Daoy (cell line): Measurements from ENCODE around the gene ZCCHC14. TPM values are rescaled to one million over a fixed set of nuclear protein-coding genes. Genes with fewer than 3 reads are reported as not detected.

Source experiments
- DNase-seq: peaks from one replicate; pipeline ENCODE4 v3.0.0-alpha.2; 2015; ENCODE audit warnings: low read depth
- total RNA-seq: library from RNA; depleted of rRNA; stranded (reverse); fragments of >200 nt; shearing (Covaris generic); gene quantifications from 2 replicates; pipeline ENCODE4 v1.2.3, GENCODE V29; 2014

The ZCCHC14 gene
- total RNA-seq, 1 experiment from 2014 or later, result 4.2 TPM

GRCh38 chr16:87457709-87458423, 35.0 kb downstream of the ZCCHC14 start:
- peak; percentile 92 for DNase-seq

DNA sequence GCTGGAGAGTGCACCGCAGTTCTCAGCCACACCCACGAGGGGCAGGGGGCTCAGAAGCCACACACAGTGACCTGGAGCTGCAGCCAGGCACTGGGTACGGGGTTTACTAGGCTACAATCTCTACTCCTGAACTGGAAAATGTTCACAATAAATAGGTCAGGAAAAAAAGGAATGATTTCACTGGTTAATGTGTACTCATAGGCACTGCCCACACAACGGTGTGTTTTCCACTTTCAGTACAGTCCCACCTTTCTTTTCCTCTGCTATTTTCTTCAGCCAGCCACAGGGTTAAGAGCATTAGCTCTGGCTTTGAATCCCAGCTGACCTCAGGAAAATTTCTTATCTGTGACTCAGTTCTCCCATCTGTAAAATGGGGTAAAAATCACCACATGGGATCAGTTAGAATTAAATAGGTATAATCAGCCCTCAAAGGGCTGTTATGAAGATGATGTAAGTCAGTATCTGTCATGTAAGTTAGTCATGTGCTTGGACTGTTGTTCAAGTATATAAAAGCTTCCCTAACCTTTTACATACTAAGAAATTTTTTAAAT, 35.7 kb downstream of the ZCCHC14 start:
- peak; percentile 20 for DNase-seq

GRCh38 chr16:87454391-87454790, 38.4 kb downstream of the ZCCHC14 start:
- DNase-seq, result no peak

DNA sequence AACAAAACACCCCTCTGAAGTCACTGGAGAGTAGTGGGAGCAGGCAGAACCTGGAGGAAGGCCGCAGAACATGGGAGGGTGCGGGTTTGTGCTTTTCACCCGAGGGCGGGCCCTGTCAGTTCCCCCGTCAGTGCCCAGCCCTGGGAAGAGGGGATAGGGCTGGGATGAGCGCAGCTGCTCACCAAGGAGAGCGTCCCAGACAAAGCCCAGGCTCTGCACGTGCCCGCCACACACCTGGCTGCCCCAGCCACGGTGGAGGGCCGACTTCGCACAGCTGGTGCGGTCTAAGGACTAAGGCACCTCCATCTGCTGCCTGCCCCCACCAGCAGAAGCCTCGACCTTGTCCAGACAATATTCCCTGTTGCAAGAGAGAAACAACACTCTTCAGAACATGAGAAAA, 39.5 kb downstream of the ZCCHC14 start:
- no peak for DNase-seq

- DNase-seq, result no peak
Measured at GRCh38 chr16:87451563-87452210, 41.1 kb downstream of the ZCCHC14 start.

GRCh38 chr16:87448866-87449265, 44.0 kb downstream of the ZCCHC14 start:
- DNase-seq, result no peak

- no peak for DNase-seq
Measured at GRCh38 chr16:87447323-87447722, 45.5 kb downstream of the ZCCHC14 start.

DNA sequence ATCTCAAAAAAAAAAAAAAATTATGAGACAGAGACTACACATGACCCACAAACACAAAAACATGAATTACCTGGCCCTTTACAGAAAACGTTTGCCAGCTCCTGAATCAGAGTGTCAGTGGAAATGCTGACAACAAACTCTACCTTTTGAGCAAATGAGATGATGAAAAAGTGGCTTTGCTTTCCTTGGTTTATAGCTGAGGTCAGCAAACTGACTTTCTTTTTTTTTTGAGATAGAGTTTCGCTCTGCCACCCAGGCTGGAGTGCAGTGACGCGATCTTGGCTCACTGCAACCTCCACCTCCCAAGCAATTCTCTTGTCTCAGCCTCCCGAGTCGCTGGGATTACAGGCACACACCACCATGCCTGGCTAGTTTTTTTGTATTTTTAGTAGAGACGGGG, 46.3 kb downstream of the ZCCHC14 start:
- no peak for DNase-seq

DNA sequence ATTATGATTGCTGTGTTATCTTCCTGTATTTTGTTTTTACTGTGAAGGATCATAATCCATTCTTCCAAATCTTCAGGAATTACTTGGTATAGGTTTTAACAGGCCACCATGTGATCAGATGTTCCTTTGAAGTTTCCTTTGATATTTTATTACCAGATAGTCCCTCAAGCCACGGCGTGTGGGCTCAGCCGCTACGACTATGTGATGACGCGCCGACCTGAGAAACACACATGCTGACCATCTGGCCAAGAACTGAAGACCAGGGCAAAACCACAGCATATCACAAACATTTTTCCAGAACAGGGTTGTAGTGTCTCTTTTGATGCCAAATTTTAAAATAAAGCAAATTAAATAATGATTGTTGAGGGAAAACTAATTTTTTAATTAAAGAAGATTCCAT, 47.3 kb downstream of the ZCCHC14 start:
- DNase-seq, result no peak

DNA sequence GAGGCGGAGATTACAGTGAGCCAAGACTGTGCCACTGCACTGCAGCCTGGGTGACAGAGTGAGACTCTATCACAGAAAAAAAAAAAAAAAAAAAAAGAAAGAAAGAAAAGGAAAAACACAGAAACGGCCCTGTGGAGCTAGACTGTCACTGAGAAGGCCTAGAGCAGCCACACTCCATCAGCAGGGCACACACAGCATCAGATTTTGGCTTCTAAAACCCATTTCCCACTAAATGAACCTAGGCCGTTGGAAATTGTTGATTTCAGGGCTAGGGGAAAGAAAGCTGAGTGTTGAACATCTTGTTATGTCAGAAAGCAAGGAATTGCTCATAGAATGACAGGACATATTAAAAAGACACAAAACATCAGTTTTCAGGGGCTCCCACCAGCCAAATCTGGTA, 48.9 kb downstream of the ZCCHC14 start:
- no peak for DNase-seq

DNA sequence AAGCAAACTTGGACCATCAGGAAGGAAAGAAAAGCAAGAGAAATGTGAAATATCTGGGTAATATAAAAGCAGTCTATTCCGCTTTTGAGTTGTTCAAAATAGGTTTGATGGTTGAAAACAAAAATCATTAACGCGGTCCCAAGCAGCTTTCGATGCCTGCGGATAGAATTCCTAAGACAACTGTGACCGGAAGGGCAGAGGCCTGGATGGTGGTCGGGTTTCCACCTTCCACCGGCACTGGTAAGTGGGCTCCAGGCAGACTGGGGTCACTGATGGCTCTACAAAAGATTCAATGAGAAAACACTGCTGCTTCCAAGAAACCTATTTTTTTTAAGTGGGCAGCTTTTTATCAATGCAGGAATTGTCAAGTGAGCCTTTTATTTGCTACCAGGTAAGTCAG, 49.8 kb downstream of the ZCCHC14 start:
- DNase-seq, result no peak

- no peak for DNase-seq
Measured at GRCh38 chr16:87442581-87442966, 50.2 kb downstream of the ZCCHC14 start.

- DNase-seq, result no peak
Measured at GRCh38 chr16:87441886-87442580, 50.8 kb downstream of the ZCCHC14 start.

- no peak for DNase-seq
Measured at GRCh38 chr16:87439926-87440325, 52.9 kb downstream of the ZCCHC14 start.

DNA sequence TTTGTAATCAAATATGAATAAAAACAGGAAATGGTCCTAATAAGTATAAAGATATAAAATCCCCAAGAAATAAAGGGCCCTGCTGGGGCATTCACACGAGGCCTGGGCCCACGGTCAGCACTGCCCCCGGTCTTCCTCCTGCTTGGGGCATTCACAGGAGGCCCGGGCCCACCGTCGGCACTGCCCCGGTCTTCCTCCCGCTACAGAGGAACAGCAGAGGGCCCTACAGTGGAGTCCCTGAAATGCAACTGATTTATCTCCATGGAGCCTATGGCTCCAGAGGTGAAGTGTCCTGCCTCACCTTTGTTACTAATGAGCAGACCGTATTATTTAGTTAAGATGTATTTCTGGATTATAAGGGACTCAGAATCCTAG, 54.2 kb downstream of the ZCCHC14 start:
- DNase-seq, result no peak

DNA sequence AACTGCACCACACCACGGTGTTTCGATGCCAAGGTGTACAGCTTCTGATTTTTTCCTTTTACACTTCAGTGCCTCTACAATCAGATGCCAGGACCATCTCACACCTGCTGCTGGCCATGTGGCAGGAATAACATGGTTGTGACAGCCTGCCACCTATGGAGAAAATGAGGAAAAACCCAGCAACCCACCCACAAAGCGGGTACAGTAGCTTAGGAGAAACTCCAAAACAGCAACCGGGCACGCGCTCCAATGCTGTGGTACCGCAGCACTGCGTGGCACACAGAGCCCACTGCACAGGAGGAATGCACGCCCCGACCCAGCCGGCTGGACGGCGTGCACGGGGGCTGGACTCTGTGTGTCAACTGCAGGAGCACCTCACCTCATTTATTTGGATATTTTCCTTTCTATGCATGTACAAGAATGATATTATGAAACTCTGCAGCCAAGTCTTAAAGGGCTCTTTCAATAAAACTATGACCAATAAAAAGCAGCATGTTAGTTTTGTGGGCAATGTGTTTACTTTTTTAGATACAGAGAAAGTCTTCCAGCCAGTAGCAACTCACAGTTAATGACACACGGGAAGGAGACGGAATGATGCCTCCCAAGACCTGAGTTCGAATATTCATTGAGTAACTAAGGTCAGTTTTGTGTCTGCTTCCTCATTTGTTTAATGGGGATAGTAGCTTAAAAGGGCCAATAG, 54.8 kb downstream of the ZCCHC14 start:
- DNase-seq, result no peak

DNA sequence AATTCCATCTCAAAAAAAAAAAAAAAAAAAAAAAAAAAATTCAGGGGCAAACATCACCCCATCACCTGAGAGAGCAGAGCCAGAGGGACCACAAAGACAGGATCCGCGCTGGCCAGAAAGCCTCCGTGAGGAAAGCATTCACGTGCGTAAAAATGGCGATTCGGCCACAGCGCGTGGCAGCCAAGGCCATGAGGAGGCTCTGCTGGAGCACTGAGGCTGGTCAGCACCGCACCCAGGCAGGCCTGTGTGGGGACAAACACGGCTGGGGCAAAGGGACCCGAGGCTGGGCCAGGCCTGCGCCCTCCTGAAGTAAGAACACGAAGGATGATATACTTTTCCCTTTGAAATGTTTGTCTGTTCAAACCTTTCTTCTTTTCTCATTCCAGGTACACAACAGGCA, 55.5 kb downstream of the ZCCHC14 start:
- DNase-seq, result no peak

DNA sequence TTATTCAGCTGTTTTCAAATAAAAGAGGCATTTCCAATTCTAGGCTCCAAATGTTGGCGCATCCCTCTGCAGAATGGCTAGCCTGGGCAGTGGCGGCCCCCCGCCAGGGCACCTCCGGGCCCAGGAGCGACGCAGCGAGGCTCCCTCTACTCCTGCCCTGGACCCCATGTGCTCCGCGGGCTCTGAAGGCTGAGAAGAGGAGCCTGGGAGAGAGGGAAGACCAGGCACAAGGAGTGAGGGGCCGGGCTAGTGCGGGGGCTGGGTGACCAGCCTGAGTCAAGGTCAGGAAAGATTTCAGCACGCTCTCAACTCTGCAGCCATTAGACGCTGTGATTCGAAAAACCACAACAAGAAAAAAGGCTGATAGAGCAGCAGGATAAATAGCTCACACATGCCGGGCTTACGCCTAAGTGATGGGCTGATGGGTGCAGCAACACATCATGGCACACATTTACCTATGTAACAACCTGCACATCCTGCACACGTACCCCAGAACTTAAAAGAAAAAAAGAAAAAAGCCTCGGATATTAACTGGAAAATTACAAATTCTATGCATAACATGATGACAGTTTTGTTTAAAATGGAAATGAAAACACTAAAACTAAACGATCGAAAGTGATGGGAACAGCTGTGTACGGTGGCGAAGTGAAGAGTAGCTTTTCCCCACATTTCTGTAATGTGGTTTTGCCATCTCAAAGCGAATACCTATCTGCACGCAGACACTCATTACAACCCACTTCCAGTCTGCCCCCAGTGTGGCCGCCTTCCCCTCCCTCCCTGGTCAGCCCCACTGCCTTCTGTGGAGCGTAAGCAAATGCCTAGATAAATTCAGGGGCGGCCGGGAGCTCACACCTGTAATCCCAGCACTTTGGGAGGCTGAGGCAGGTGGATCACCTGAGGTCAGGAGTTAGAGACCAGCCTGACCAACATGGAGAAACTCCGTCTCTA, 56.3 kb downstream of the ZCCHC14 start:
- peak; percentile 64 for DNase-seq

DNA sequence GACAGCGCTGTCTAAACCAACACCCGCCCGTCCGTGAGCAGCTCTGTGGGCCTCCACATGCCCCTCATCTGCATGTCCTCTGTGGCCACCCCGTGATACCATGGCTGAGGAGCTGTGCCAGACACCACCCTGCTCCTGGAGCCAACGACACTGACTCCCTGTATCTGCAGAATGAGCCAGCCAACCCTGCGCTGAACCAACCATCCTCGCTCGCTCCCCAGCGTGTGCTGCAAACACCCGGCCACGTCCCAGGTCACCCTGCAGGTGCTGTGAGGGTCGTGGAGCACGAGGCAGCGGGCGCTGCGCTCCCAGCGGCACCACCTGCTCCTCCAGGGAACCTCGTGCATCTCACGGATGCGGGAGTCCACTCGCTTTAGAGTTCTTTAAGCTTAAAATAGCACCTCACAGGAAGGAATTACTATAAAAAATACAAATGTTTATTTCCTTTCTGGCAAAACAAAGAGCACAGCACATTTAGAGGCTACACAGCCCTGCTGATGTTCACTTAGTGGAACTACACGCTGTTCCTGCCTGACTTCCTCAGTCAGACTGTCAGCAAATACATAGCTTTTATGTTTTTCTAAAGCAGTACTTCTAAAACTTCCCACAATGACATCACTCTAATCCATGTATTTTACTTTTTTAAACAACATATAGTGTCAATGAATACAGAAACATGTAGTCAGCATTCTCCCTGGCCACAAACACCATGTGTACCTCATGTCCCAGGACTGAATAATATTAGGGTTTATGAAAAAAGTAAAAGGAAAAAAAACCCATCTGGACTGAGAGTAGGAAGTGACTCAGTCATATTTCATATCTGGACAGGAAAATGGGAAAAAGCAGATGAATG, 57.2 kb downstream of the ZCCHC14 start:
- DNase-seq, result peak; percentile 25

DNA sequence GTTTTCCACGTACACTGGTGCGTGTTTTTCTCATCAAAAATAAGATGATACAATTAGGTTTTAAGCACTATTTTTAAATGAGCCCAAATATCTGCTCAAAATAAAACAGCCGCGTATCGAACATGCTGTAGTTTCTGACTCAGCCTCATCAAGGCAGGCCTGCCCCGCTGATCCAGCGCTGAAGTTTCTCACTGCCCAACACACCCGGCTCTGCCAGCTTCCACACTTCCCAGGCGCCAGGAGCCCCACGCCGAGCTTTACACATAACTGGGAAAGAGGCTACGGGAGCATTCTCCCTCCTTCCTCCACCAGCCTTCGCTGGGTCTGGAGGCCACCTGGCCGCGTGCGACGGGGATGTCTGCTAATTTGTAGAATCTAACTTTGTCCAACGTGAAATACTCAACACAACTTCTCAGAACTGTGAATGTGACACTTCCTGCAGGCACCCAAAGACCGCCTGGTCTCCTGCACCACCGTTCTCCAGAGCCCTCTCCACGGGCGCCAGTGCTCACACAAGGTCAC, 58.6 kb downstream of the ZCCHC14 start:
- no peak for DNase-seq
